ENCODE data around the gene HDAC5. TPM values are rescaled to one million over a fixed set of nuclear protein-coding genes. Genes with fewer than 3 reads are reported as not detected.
A peak's percentile ranks its signal among the peaks of the same experiment; 100 is the strongest.

The HDAC5 gene
- total RNA-seq, 1 experiment from 2014 or later, result 25.9 TPM

DNA sequence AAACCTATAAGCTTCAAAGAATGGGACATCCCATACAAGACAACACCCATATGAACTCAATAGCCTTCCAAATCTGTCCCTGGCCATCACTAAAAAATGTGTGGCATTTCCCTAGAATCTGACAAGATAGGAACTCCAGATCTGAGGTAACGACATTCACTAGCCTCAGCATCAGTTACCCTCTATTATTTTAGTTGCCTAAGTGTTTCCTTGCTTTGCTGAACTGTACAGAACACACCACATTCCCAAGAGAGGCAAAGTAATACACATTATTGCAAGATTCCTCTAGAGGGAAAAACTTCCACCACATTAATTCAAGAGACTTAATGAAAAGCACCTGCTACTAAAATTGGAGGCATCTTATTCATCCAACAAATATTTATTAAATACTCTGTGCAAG lies 62.0 kb downstream of the HDAC5 start:
- intact Hi-C loops (cut with micrococcal nuclease; ENCODE audit: unreplicated experiment), result no loop called here
- Mint-ChIP-seq H3K4me1 (ENCODE audit: low read depth, unreplicated experiment) (no peaks in the 10 kb centered on the region), H3K36me3 (ENCODE audit: insufficient read depth, unreplicated experiment) (peaks cover 93% of the 10 kb centered on the region), H3K9me3 (ENCODE audit: unreplicated experiment) (no peaks in the 10 kb centered on the region), H3K27me3 (ENCODE audit: insufficient read depth, unreplicated experiment) (no peaks in the 10 kb centered on the region), H3K27ac (ENCODE audit: unreplicated experiment) (no peak overlapping the region), H3K4me3 (ENCODE audit: unreplicated experiment) (no peak overlapping the region)
- Histone ChIP-seq H3K4me1 (no peaks in the 10 kb centered on the region), H3K4me3 (ENCODE audit: low read depth, low read length) (no peak overlapping the region), H3K27me3 (replicated peaks; ENCODE audit: control insufficient read depth, insufficient read depth, low read length) (no peaks in the 10 kb centered on the region), H3K36me3 (ENCODE audit: control insufficient read depth, insufficient read depth, low read length) (no peaks in the 10 kb centered on the region; the same call in none of the 2 replicates), H3K9me3 (no peaks in the 10 kb centered on the region)
- TF ChIP-seq, protein P1, sequence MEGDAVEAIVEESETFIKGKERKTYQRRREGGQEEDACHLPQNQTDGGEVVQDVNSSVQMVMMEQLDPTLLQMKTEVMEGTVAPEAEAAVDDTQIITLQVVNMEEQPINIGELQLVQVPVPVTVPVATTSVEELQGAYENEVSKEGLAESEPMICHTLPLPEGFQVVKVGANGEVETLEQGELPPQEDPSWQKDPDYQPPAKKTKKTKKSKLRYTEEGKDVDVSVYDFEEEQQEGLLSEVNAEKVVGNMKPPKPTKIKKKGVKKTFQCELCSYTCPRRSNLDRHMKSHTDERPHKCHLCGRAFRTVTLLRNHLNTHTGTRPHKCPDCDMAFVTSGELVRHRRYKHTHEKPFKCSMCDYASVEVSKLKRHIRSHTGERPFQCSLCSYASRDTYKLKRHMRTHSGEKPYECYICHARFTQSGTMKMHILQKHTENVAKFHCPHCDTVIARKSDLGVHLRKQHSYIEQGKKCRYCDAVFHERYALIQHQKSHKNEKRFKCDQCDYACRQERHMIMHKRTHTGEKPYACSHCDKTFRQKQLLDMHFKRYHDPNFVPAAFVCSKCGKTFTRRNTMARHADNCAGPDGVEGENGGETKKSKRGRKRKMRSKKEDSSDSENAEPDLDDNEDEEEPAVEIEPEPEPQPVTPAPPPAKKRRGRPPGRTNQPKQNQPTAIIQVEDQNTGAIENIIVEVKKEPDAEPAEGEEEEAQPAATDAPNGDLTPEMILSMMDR (IDR thresholded peaks at IDR 0.05; ENCODE audit: insufficient read depth in 1 of 2, low read depth in 1 of 2, low read length in 1 of 2, severe bottlenecking in 1 of 2, unreplicated experiment in 1 of 2), result no peak
- DNase-seq, result no peak
- BruUV-seq (replicated peaks), result no TSS peak
- ChIA-PET CTCF (no interaction called here), POLR2A (no interaction called here)

- CTCF ChIA-PET, result no interaction called here
- H3K4me1 ChIP-seq, result no peaks in the 10 kb centered on the region
- DNase-seq, result no peak
- H3K36me3 Mint-ChIP-seq (ENCODE audit: insufficient read depth, unreplicated experiment), result peaks cover 95% of the 10 kb centered on the region
- no peaks in the 10 kb centered on the region for H3K27me3 ChIP-seq (replicated peaks; ENCODE audit: control insufficient read depth, insufficient read depth, low read length)
- no peaks in the 10 kb centered on the region for H3K9me3 ChIP-seq
- H3K4me3 ChIP-seq (ENCODE audit: low read depth, low read length), result no peak overlapping the region
- H3K27ac Mint-ChIP-seq (ENCODE audit: unreplicated experiment), result no peak overlapping the region
- no peaks in the 10 kb centered on the region for H3K27me3 Mint-ChIP-seq (ENCODE audit: insufficient read depth, unreplicated experiment)
- TF ChIP-seq, protein P1 (IDR thresholded peaks at IDR 0.05; ENCODE audit: insufficient read depth in 1 of 2, low read depth in 1 of 2, low read length in 1 of 2, severe bottlenecking in 1 of 2, unreplicated experiment in 1 of 2), result no peak
- intact Hi-C loops (cut with micrococcal nuclease; ENCODE audit: unreplicated experiment), result no loop called here
- H3K9me3 Mint-ChIP-seq (ENCODE audit: unreplicated experiment), result no peaks in the 10 kb centered on the region
- H3K4me3 Mint-ChIP-seq (ENCODE audit: unreplicated experiment), result no peak overlapping the region
- H3K4me1 Mint-ChIP-seq (ENCODE audit: low read depth, unreplicated experiment), result no peaks in the 10 kb centered on the region
- H3K36me3 ChIP-seq (ENCODE audit: control insufficient read depth, insufficient read depth, low read length), result no peaks in the 10 kb centered on the region; the same call in none of the 2 replicates
- POLR2A ChIA-PET, result no interaction called here
- no TSS peak for BruUV-seq (replicated peaks)
These were observed 64.1 kb downstream of the HDAC5 start for GRCh38 chr17:44059101-44059892.

GRCh38 chr17:44053125-44053872 lies 70.1 kb downstream of the HDAC5 start:
- Histone ChIP-seq H3K9me3 (no peaks in the 10 kb centered on the region), H3K4me1 (no peaks in the 10 kb centered on the region), H3K4me3 (ENCODE audit: low read depth, low read length) (no peak overlapping the region), H3K27me3 (replicated peaks; ENCODE audit: control insufficient read depth, insufficient read depth, low read length) (no peaks in the 10 kb centered on the region), H3K36me3 (ENCODE audit: control insufficient read depth, insufficient read depth, low read length) (peaks cover 3% of the 10 kb centered on the region)
- peaks cover 95% of the 10 kb centered on the region for H3K36me3 Mint-ChIP-seq (ENCODE audit: insufficient read depth, unreplicated experiment)
- DNase-seq, result no peak
- H3K9me3 Mint-ChIP-seq (ENCODE audit: unreplicated experiment), result no peaks in the 10 kb centered on the region
- CTCF ChIA-PET, result no interaction called here
- TSS peak; percentile 23 for BruUV-seq (replicated peaks)
- H3K27me3 Mint-ChIP-seq (ENCODE audit: insufficient read depth, unreplicated experiment), result no peaks in the 10 kb centered on the region
- TF ChIP-seq, protein P1 (IDR thresholded peaks at IDR 0.05; ENCODE audit: insufficient read depth in 1 of 2, low read depth in 1 of 2, low read length in 1 of 2, severe bottlenecking in 1 of 2, unreplicated experiment in 1 of 2), result no peak
- no peak overlapping the region for H3K4me3 Mint-ChIP-seq (ENCODE audit: unreplicated experiment)
- intact Hi-C loops (cut with micrococcal nuclease; ENCODE audit: unreplicated experiment), result no loop called here
- no peaks in the 10 kb centered on the region for H3K4me1 Mint-ChIP-seq (ENCODE audit: low read depth, unreplicated experiment)
- POLR2A ChIA-PET, result no interaction called here
- H3K27ac Mint-ChIP-seq (ENCODE audit: unreplicated experiment), result no peak overlapping the region

Measured in Caco-2 (cell line).